Panc1 (cell line): ENCODE measurements around the gene ZNF823. TPM values are rescaled to one million over a fixed set of nuclear protein-coding genes. Genes with fewer than 3 reads are reported as not detected.
"Not testable (repeated sequence)": the region's sequence is repeated elsewhere in the genome, so short reads cannot be mapped to it uniquely, and the experiment has no call there.

Experiments used
- ATAC-seq: fragments of 200-7000 bp; cut with Tn5 transposase; 2 replicates; pipeline ENCODE4 v1.9.1; 2020; ENCODE audit warnings: mild to moderate bottlenecking, moderate library complexity
- BruUV-seq: library from RNA; stranded (reverse); fragments of 400-500 nt; replicated peaks from 2 replicates; lab custom pipeline; 2021; lab: Mats Ljungman, UMichigan
- CTCF ChIA-PET: fragments of 300-600 bp; sonication (Branson Sonifier 250); formaldehyde crosslinking; loops from one replicate; lab custom pipeline; 2022; ENCODE audit warnings: antibody characterized with exemption; lab: Charles Lee
- POLR2A ChIA-PET: fragments of 300-600 bp; sonication (Branson Sonifier 250); formaldehyde crosslinking; loops from one replicate; lab custom pipeline; 2022; ENCODE audit warnings: antibody characterized with exemption; lab: Charles Lee
- DNase-seq: peaks from one replicate; pipeline ENCODE4 v3.0.0-alpha.2; 2010; ENCODE audit warnings: low read depth, low spot score
- H3K27ac ChIP-seq: 2 replicates; pipeline ENCODE4 v1.5.1; 2011; ENCODE audit warnings: mild to moderate bottlenecking, low read length, inconsistent platforms
- H3K27me3 ChIP-seq: fragments of 200-500 bp; sonication (Bioruptor generic); 2 replicates; pipeline ENCODE4 v1.6.0; 2014; ENCODE audit warnings: low read length, inconsistent platforms; ENCODE audit not compliant: control insufficient read depth, insufficient read depth
- H3K36me3 ChIP-seq: fragments of 200-500 bp; sonication (Bioruptor generic); 2 replicates; pipeline ENCODE4 v1.5.1; 2014; ENCODE audit warnings: inconsistent platforms, mild to moderate bottlenecking, low read length, moderate library complexity; ENCODE audit not compliant: control insufficient read depth, insufficient read depth
- H3K4me1 ChIP-seq: 2 replicates; pipeline ENCODE4 v1.5.1; 2011; ENCODE audit warnings: inconsistent platforms, mild to moderate bottlenecking, low read length, moderate library complexity; ENCODE audit not compliant: control insufficient read depth, insufficient read depth
- H3K4me3 ChIP-seq, 2 experiments: 2 replicates each; pipeline ENCODE4 v1.5.1; 2011 to 2012; ENCODE audit warnings: low read depth in 2 of 2, low read length in 2 of 2, mild to moderate bottlenecking in 2 of 2, inconsistent platforms in 1 of 2, moderate library complexity in 1 of 2
- H3K9me3 ChIP-seq: fragments of 200-500 bp; sonication (Bioruptor generic); 2 replicates; pipeline ENCODE4 v1.5.1; 2014; ENCODE audit warnings: low read depth, mild to moderate bottlenecking, inconsistent platforms, low read length, moderate library complexity; ENCODE audit not compliant: control insufficient read depth, insufficient read depth
- CTCF ChIP-seq: fragments of 450-650 bp; IDR thresholded peaks from 2 replicates; pipeline ENCODE4 v1.5.1; 2017; ENCODE audit warnings: mild to moderate bottlenecking
- POLR2AphosphoS5 ChIP-seq: IDR thresholded peaks from 2 replicates; pipeline ENCODE4 v1.6.1; 2012; ENCODE audit warnings: mild to moderate bottlenecking, low read depth, low read length, moderate library complexity
- REST ChIP-seq, 2 experiments: IDR thresholded peaks; 2 replicates each; pipeline ENCODE4 v1.6.1; 2011 to 2012; ENCODE audit warnings: low read depth in 2 of 2, control low read depth in 1 of 2, low read length in 1 of 2, mild to moderate bottlenecking in 1 of 2, moderate library complexity in 1 of 2; ENCODE audit not compliant: insufficient read depth in 1 of 2
- SIN3A ChIP-seq: IDR thresholded peaks from 2 replicates; pipeline ENCODE4 v1.6.1; 2012; ENCODE audit warnings: low read depth, mild to moderate bottlenecking, low read length, moderate library complexity, borderline replicate concordance; ENCODE audit not compliant: insufficient read depth
- TCF7L2 ChIP-seq: IDR thresholded peaks from 2 replicates; pipeline ENCODE4 v1.6.1; 2011; ENCODE audit warnings: mild to moderate bottlenecking, low read depth, low read length, inconsistent platforms
- in situ Hi-C: cut with HindIII; loops from 2 replicates; pipeline ENCODE4 v1.10.0; 2016; ENCODE audit warnings: low sequenced_read_pairs, low pct_unique_long_range_greater_than_20kb
- intact Hi-C: fragments of 100-400 bp; cut with micrococcal nuclease; formaldehyde crosslinking; loops from one replicate; pipeline ENCODE4 v1.10.0; 2022; ENCODE audit not compliant: unreplicated experiment
- total RNA-seq: library from RNA; stranded (reverse); gene quantifications from one replicate; pipeline ENCODE4 v1.2.1, GENCODE V29; 2021; ENCODE audit not compliant: unreplicated experiment

The ZNF823 gene
- total RNA-seq, 1 experiment from 2014 or later = 5.0 TPM

GRCh38 chr19:11771520-11771919, 32.8 kb upstream of the ZNF823 start:
- ATAC-seq, CTCF ChIA-PET, POLR2A ChIA-PET, H3K27ac ChIP-seq, H3K27me3 ChIP-seq, intact Hi-C loops, H3K36me3 ChIP-seq, DNase-seq, BruUV-seq, H3K4me1 ChIP-seq, in situ Hi-C loops, H3K4me3 ChIP-seq: not testable (repeated sequence)
- peak; percentile 36 for TF ChIP-seq CTCF
- peaks cover 18% of the 10 kb centered on the region; the same call in 1 of the 2 replicates for H3K9me3 ChIP-seq

GRCh38 chr19:11769995-11770394, 31.2 kb upstream of the ZNF823 start:
- Histone ChIP-seq H3K27ac (no peak overlapping the region), H3K9me3 (peaks cover 12% of the 10 kb centered on the region; the same call in 1 of the 2 replicates), H3K4me1 (no peaks in the 10 kb centered on the region), H3K27me3 (no peaks in the 10 kb centered on the region), H3K36me3 (no peaks in the 10 kb centered on the region), H3K4me3 (no peak overlapping the region)
- TF ChIP-seq REST (IDR thresholded peaks at IDR 0.05; ENCODE audit: insufficient read depth in 1 of 2, low read depth in 2 of 2, low read length in 1 of 2) (no peak), SIN3A (no peak), TCF7L2 (no peak), POLR2AphosphoS5 (no peak), CTCF (no peak)
- intact Hi-C loops (no loop called here), in situ Hi-C loops (no loop called here)
- ATAC-seq (no peak), DNase-seq (no peak)
- no TSS peak for BruUV-seq
- CTCF ChIA-PET = no interaction called here
- POLR2A ChIA-PET = no interaction called here
